RPMI7951 (cell line): ENCODE results near the gene KIF16B. TPM values are rescaled to one million over a fixed set of nuclear protein-coding genes. Genes with fewer than 3 reads are reported as not detected.
"Not testable (repeated sequence)": the region's sequence is repeated elsewhere in the genome, so short reads cannot be mapped to it uniquely, and the experiment has no call there.

Experiments
- DNase-seq: peaks from one replicate; pipeline ENCODE4 v3.0.0-alpha.2; 2012; ENCODE audit warnings: low read depth
- total RNA-seq: library from RNA; depleted of rRNA; stranded (reverse); fragments of >200 nt; shearing (Covaris generic); gene quantifications from 2 replicates; pipeline ENCODE4 v1.2.3, GENCODE V29; 2014

KIF16B gene
- total RNA-seq, 1 experiment from 2014 or later, result 9.4 TPM

- no peak for DNase-seq
These were observed 16.4 kb upstream of the KIF16B start for GRCh38 chr20:16589623-16590022.

DNA sequence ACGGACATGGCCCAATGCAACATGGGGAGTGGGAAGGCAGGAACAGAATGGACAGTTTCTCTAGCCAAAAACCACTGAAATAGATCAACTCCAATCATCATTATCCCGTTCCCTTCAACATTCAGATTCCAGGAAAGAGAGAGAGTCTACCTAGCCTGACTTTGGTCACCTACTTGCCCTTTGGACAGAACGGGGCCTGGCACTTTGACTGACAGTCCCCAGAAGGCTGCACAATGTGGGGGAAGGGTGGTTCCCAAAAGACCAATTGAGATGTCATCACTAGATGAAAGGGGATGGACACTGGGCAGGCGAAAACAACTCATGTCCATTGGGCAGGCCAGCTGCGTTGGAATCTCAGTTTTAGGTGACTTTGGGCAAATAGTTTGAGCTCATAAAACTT lies 15.0 kb upstream of the KIF16B start:
- DNase-seq, result no peak

- DNase-seq, result no peak
These were observed 13.8 kb upstream of the KIF16B start for GRCh38 chr20:16587066-16587465.

- no peak for DNase-seq
These were observed 10.2 kb upstream of the KIF16B start for GRCh38 chr20:16583474-16583873.

- no peak for DNase-seq
These were observed 8.0 kb upstream of the KIF16B start for GRCh38 chr20:16581241-16581640.

GRCh38 chr20:16580620-16581019 lies 7.4 kb upstream of the KIF16B start:
- DNase-seq, result no peak

DNA sequence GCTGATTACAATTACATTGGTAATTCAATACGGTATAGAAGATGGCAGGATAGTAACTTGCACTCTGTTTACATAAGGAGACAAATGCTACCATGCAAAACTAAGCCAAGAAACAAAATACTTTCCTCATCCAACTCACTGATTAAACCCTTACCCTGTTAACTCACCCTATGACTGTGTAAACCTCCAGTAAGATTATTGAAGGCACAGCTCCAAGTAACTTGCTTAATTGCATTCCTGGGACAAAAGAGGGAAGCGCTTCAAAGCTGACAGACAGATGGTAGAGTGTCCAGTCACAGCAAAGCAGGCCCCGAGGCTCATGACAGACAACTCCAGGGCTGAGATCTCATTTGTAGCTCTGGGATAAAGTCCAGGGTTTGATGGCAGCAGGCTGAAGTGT lies 6.9 kb upstream of the KIF16B start:
- DNase-seq, result peak; percentile 90

DNA sequence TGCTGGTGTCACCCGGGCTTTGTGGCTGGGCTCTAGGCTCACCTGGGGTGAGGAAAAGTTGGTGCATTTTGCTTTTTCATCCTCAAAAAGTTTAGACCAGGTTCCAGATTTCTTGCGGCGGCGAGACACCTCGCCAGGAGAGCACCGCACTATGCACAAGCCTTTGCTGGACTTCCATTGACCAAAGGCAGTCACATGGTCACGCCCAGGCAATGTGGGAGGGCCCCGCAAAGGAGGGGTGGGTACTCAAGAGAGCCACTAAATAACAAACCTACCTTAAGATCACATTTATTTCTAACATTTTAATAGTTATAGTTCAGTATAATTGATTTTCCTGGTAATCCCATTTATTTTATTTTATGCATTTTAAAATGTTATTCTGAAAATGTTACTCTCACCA lies 3.0 kb upstream of the KIF16B start:
- DNase-seq, result no peak

GRCh38 chr20:16575390-16576140 lies 2.3 kb upstream of the KIF16B start:
- DNase-seq, result peak; percentile 24

DNA sequence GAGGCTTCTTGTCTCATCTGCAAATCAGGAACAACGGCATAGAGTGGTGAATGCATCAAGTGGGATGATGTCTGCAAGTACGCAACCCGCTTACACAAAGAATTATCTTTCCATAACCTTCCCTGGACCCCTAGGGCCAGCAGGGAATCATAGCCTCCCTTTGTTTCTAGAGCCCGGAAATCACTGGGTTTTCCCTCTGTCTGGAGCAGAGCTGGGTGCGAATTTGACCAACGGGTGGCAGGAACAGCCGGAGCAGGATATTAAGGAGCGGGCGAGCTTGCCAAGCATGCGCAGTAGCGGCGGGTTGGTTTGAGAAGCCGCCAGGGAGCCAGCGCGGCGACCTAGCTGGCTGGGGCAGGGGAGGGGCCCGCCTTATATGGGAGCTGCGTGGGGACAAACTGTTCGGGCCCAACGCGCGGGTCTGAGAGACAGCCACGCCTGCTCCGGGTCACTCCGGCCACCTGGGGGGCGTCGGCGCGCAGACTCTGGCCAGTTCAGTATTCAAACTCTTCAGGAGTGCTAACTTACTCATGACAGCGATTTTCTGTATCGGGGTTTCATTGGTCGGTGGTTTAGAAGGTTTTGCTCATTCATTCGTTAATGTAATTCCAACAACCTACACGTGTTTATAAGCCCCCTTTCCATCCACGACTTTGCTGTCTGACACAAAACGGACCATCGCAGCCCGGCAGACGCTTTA lies 1.6 kb upstream of the KIF16B start:
- DNase-seq, result peak; percentile 92

DNA sequence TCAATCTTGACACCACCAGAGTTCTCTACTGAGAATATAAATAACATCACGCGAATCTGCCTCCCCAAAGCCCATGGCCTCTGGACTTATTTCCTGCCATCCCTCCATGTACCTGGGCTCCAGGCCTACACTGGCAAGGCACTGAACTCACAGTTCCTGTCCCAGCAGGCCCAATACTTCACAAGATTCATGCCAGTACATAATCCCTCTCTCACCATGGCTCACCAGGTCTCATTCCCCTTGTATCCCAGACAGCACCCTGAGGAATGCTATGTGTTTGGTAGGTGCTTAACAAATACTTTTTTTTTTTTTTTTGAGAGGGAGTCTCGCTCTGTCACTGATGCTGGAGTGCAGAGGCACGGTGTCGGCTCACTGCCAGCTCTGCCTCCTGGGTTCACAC lies 1.9 kb downstream of the KIF16B start:
- DNase-seq, result no peak

- DNase-seq, result peak; percentile 17
These were observed 3.7 kb downstream of the KIF16B start for GRCh38 chr20:16569246-16570153.

GRCh38 chr20:16566080-16566479 lies 7.2 kb downstream of the KIF16B start:
- no peak for DNase-seq

- not testable (repeated sequence) for DNase-seq
These were observed 9.2 kb downstream of the KIF16B start for GRCh38 chr20:16564079-16564478.

- DNase-seq, result no peak
These were observed 10.0 kb downstream of the KIF16B start for GRCh38 chr20:16563066-16563806.

- DNase-seq, result no peak
These were observed 11.0 kb downstream of the KIF16B start for GRCh38 chr20:16562259-16562658.

DNA sequence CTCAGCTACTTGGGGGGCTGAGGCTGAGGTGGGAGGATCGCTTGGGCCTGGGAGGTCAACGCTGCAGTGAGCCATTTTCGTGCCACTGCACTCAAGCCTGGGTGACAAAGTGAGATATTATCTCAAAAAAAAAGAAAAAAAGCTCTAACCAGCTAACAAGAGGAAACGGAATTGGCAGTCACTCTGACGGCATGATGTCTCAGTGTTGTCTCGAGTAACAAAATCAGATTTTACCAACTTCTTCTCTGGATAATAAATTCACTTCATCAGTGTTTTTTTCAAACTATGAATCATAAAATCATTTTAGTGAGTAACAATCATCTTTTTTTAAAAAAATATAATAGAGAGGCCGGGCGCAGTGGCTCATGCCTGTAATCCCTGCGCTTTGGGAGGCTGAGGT lies 12.6 kb downstream of the KIF16B start:
- DNase-seq, result no peak

GRCh38 chr20:16560216-16560615 lies 13.0 kb downstream of the KIF16B start:
- no peak for DNase-seq

GRCh38 chr20:16556301-16556700 lies 16.9 kb downstream of the KIF16B start:
- DNase-seq, result peak; percentile 62

GRCh38 chr20:16555754-16556153 lies 17.5 kb downstream of the KIF16B start:
- DNase-seq, result no peak

DNA sequence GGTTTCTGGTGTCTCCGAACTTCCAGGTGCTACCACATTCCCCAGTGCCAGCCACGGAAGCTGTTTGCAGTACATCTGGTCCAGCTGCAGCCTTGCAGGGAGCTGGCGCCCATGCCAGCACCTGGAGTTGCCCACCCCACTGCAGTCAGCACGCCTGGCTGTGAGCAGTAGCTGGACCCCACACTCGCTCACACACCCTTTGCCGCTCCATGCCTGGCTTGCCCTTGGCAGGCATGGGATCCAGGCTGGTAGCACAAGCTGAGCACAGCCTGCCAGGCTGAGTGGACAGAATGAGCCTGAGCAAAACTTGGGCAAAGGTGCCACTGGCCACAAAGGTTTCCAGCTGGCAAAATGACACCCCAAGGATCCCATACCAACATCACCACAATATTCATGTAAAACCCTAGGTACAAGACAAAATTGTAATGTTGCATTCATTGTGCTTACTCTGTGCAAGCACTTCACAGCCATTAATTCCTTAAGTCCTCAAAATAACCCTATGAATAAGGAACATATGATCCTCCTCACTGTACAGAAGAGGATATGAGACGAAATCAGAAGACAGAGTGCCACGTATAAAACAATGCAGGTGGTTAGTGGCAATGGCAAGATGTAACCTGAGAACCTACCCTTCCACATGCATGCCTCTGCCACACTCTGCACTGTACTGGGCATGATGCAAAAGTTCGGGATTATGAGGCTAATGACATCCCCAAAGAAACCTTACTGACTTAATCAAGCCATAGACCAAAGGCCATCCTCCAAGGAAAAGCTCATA lies 18.3 kb downstream of the KIF16B start:
- DNase-seq, result no peak
